ENCODE measurements around the gene HSPB1.

The HSPB1 gene

GRCh38 chr7:76303202-76304147, 1.0 kb downstream of the HSPB1 start:
- in situ Hi-C loops (cut with HindIII; ENCODE audit: low sequenced_read_pairs) = loop anchor here (10.0 kb wide), 1 partner anchor 121 kb away; the partner anchor contains the start of gene ZP3

GRCh38 chr7:76304888-76305375, 2.5 kb downstream of the HSPB1 start:
- in situ Hi-C loops (cut with HindIII; ENCODE audit: low sequenced_read_pairs) = loop anchor here (5.0 to 10.0 kb wide), 2 partner anchors 63 to 120 kb away; partner anchors contain the start of gene ZP3

GRCh38 chr7:76308874-76309273, 6.4 kb downstream of the HSPB1 start:
- in situ Hi-C loops (cut with HindIII; ENCODE audit: low sequenced_read_pairs) = loop anchor here (5.0 to 10.0 kb wide), 2 partner anchors 67 to 116 kb away; partner anchors contain the start of gene ZP3

- in situ Hi-C loops (cut with HindIII; ENCODE audit: low sequenced_read_pairs) = loop anchor here (5.0 to 10.0 kb wide), 3 partner anchors 67 to 115 kb away; partner anchors contain the start of genes SRRM3 and ZP3
Observed at GRCh38 chr7:76309341-76310101, 7.0 kb downstream of the HSPB1 start.

GRCh38 chr7:76310102-76310957, 7.9 kb downstream of the HSPB1 start:
- in situ Hi-C loops (cut with HindIII; ENCODE audit: low sequenced_read_pairs) = loop anchor here (10.0 kb wide), 1 partner anchor 106 kb away; the partner anchor contains the start of gene SRRM3

GRCh38 chr7:76311838-76312237, 9.4 kb downstream of the HSPB1 start:
- in situ Hi-C loops (cut with HindIII; ENCODE audit: low sequenced_read_pairs) = loop anchor here (10.0 kb wide), 1 partner anchor 107 kb away; the partner anchor contains the start of gene SRRM3

- in situ Hi-C loops (cut with HindIII; ENCODE audit: low sequenced_read_pairs) = loop anchor here (10.0 kb wide), 1 partner anchor 109 kb away; the partner anchor contains the start of gene SRRM3
Observed at GRCh38 chr7:76314042-76314721, 11.7 kb downstream of the HSPB1 start.

GRCh38 chr7:76314740-76315139, 12.3 kb downstream of the HSPB1 start:
- in situ Hi-C loops (cut with HindIII; ENCODE audit: low sequenced_read_pairs) = loop anchor here (10.0 kb wide), 1 partner anchor 110 kb away; the partner anchor contains the start of gene SRRM3

- in situ Hi-C loops (cut with HindIII; ENCODE audit: low sequenced_read_pairs) = loop anchor here (10.0 kb wide), 1 partner anchor 111 kb away; the partner anchor contains the start of gene SRRM3
Observed at GRCh38 chr7:76315364-76315763, 12.9 kb downstream of the HSPB1 start.

GRCh38 chr7:76316984-76317781, 14.7 kb downstream of the HSPB1 start:
- in situ Hi-C loops (cut with HindIII; ENCODE audit: low sequenced_read_pairs) = loop anchor here (10.0 kb wide), 1 partner anchor 112 kb away; the partner anchor contains the start of gene SRRM3

- in situ Hi-C loops (cut with HindIII; ENCODE audit: low sequenced_read_pairs) = loop anchor here (10.0 kb wide), 1 partner anchor 113 kb away; the partner anchor contains the start of gene SRRM3
Observed at GRCh38 chr7:76317782-76318487, 15.5 kb downstream of the HSPB1 start.

- in situ Hi-C loops (cut with HindIII; ENCODE audit: low sequenced_read_pairs) = loop anchor here (10.0 kb wide), 1 partner anchor 114 kb away; the partner anchor contains the start of gene SRRM3
Observed at GRCh38 chr7:76318488-76319353, 16.2 kb downstream of the HSPB1 start.

GRCh38 chr7:76325092-76325491, 22.6 kb downstream of the HSPB1 start:
- in situ Hi-C loops (cut with HindIII; ENCODE audit: low sequenced_read_pairs) = no loop called here

GRCh38 chr7:76325811-76326210, 23.3 kb downstream of the HSPB1 start:
- in situ Hi-C loops (cut with HindIII; ENCODE audit: low sequenced_read_pairs) = no loop called here

GRCh38 chr7:76326646-76327233, 24.3 kb downstream of the HSPB1 start:
- in situ Hi-C loops (cut with HindIII; ENCODE audit: low sequenced_read_pairs) = no loop called here

GRCh38 chr7:76327610-76328009, 25.1 kb downstream of the HSPB1 start:
- in situ Hi-C loops (cut with HindIII; ENCODE audit: low sequenced_read_pairs) = no loop called here
